OCI-LY3 (cell line): ENCODE measurements around the gene MAST2.
"Not testable (repeated sequence)": the region's sequence is repeated elsewhere in the genome, so short reads cannot be mapped to it uniquely, and the experiment has no call there.

Experiments used
- H2AFZ ChIP-seq: fragments of 200-600, 300-600 bp; shearing (Covaris generic); 2 replicates; pipeline ENCODE4 v1.6.0; 2014; ENCODE audit warnings: antibody characterized with exemption, low read depth, low read length
- H3K27ac ChIP-seq: fragments of 200-600, 300-600 bp; sonication (generic); 2 replicates; pipeline ENCODE4 v1.5.1; 2014; ENCODE audit warnings: mild to moderate bottlenecking, low read length, moderate library complexity, mixed read lengths
- H3K27me3 ChIP-seq: fragments of 200-600, 300-600 bp; sonication (generic); 2 replicates; pipeline ENCODE4 v1.6.1; 2014; ENCODE audit warnings: low read depth, low read length, mixed read lengths
- H3K36me3 ChIP-seq: fragments of 200-600, 300-600 bp; sonication (generic); replicated peaks from 2 replicates; pipeline ENCODE3; 2014; ENCODE audit warnings: low read depth, low read length, mixed read lengths
- H3K4me1 ChIP-seq: fragments of 300-600, 200-600 bp; sonication (generic); 2 replicates; pipeline ENCODE4 v1.6.1; 2014; ENCODE audit warnings: low read length, mixed read lengths
- H3K4me2 ChIP-seq: fragments of 200-600, 300-600 bp; sonication (generic); 2 replicates; pipeline ENCODE4 v1.6.1; 2014; ENCODE audit warnings: low read length, mixed read lengths
- H3K4me3 ChIP-seq: fragments of 300-600, 200-600 bp; sonication (generic); 2 replicates; pipeline ENCODE4 v1.5.1; 2014; ENCODE audit warnings: antibody characterized with exemption, mild to moderate bottlenecking, low read length, moderate library complexity
- H3K79me2 ChIP-seq: fragments of 300-600, 200-600 bp; shearing (Covaris generic); 2 replicates; pipeline ENCODE4 v1.6.1; 2014; ENCODE audit warnings: mild to moderate bottlenecking, low read length, mixed read lengths
- H3K9ac ChIP-seq: fragments of 300-600, 200-600 bp; shearing (Covaris generic); 2 replicates; pipeline ENCODE4 v1.6.0; 2014; ENCODE audit warnings: mild to moderate bottlenecking, low read length, moderate library complexity
- H3K9me3 ChIP-seq: fragments of 200-600, 300-600 bp; shearing (Covaris generic); 2 replicates; pipeline ENCODE4 v1.6.1; 2014; ENCODE audit warnings: low read length, mixed read lengths; ENCODE audit not compliant: insufficient read depth
- H4K20me1 ChIP-seq: fragments of 200-600, 300-600 bp; sonication (generic); 2 replicates; pipeline ENCODE4 v1.6.1; 2016; ENCODE audit warnings: low read length, mixed read lengths; ENCODE audit not compliant: insufficient read depth
- CTCF ChIP-seq: fragments of 200-600, 300-600 bp; sonication (generic); IDR thresholded peaks from 2 replicates; pipeline ENCODE4 v1.5.1; 2014; ENCODE audit warnings: antibody characterized with exemption, low read length, low read depth
- EZH2phosphoT487 ChIP-seq: fragments of 200-600 bp; shearing (Covaris generic); IDR thresholded peaks from 2 replicates; pipeline ENCODE4 v1.6.1; 2018; ENCODE audit warnings: antibody characterized with exemption, mixed run types, low read depth

MAST2 gene

DNA sequence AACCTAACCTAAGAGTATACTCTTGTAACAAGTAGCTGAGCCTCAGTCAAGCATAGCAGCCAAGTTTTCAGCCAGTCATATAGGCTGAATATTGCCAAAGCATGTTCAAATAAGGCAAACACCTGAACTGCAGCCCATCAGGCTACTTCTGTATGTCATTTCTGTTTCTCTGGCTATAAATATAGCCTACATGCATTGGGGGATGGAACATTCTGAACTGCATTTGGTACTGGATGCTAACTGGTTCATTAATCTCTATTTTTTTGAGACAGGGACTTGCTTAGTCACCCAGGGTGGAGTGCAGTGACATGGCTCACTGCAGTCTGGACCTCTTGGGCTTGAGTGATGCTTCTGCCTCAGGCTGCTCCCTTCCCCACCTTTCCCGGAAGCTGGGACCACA lies 37.3 kb downstream of the MAST2 start:
- Histone ChIP-seq H3K9ac (no peak overlapping the region), H3K4me2 (peak overlapping the region; percentile 55)

DNA sequence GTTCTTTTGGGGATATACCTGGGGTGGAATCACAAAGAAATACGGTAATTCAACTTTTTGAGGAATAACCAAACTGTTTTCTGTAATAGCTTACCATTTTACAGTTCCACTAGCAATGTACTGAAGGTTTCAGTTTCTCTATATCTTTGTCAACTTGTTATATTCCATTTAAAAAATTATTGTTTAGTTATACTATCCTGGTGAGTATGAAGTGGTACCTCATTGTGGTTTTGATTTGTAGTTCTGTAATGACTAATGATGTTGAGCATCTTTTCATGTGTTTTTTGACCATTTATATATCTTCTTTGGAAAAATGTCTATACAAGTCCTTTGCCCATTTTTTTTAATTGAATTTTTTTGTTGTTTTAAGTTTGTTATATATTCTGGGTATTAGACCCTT lies 39.4 kb downstream of the MAST2 start:
- H3K4me2 ChIP-seq: peak overlapping the region; percentile 24; the same call in 1 of the 2 replicates

More for the DNA sequence above, 37.3 kb downstream of the MAST2 start:
- Histone ChIP-seq H3K4me1 (peaks cover 46% of the 10 kb centered on the region), H3K36me3 (no peaks in the 10 kb centered on the region), H3K27ac (peak overlapping the region; percentile 27), H2AFZ (no peak overlapping the region), H4K20me1 (no peaks in the 10 kb centered on the region), H3K9me3 (no peaks in the 10 kb centered on the region), H3K79me2 (no peaks in the 10 kb centered on the region), H3K27me3 (no peaks in the 10 kb centered on the region), H3K4me3 (no peak overlapping the region; the same call in 1 of the 2 replicates)
- TF ChIP-seq CTCF (no peak), EZH2phosphoT487 (no peak)

DNA sequence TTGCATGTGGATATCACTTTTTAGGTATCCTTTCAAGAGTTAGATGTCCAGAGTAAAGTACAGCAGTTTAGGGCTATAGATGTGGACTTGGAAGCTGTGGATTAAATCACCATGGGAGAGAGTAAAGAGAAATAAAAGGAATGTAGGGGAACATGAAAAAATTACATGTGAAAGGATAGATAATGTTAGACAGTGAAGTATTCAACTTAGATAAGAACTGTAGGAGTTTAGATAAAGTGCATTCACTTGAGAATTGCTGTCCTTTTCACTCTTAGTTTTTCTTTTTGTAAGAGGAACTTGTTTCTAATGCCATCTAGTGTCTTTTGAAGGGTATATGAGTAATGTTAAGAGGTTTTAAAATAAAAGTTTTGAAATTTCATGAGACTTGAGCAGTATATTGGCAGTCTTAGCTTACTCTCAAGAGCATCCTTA lies 40.1 kb downstream of the MAST2 start:
- peaks cover 29% of the 10 kb centered on the region for H3K4me1 ChIP-seq
- H3K79me2 ChIP-seq: no peaks in the 10 kb centered on the region
- H3K27me3 ChIP-seq: no peaks in the 10 kb centered on the region
- no peak overlapping the region for H2AFZ ChIP-seq
- no peaks in the 10 kb centered on the region for H4K20me1 ChIP-seq
- no peak overlapping the region for H3K27ac ChIP-seq
- H3K4me3 ChIP-seq: no peak overlapping the region
- peak overlapping the region; percentile 6; the same call in 1 of the 2 replicates for H3K4me2 ChIP-seq
- TF ChIP-seq EZH2phosphoT487 (no peak), CTCF (peak; percentile 51)
- no peak overlapping the region for H3K9ac ChIP-seq
- no peaks in the 10 kb centered on the region for H3K36me3 ChIP-seq
- H3K9me3 ChIP-seq: no peaks in the 10 kb centered on the region

More for the DNA sequence above, 39.4 kb downstream of the MAST2 start:
- Histone ChIP-seq H3K9ac (no peak overlapping the region), H3K4me1 (peaks cover 29% of the 10 kb centered on the region), H3K9me3 (no peaks in the 10 kb centered on the region), H3K36me3 (no peaks in the 10 kb centered on the region), H3K27me3 (no peaks in the 10 kb centered on the region), H2AFZ (no peak overlapping the region), H3K27ac (no peak overlapping the region), H4K20me1 (no peaks in the 10 kb centered on the region), H3K79me2 (no peaks in the 10 kb centered on the region), H3K4me3 (no peak overlapping the region)
- TF ChIP-seq EZH2phosphoT487 (no peak), CTCF (no peak)

GRCh38 chr1:45844000-45844399 lies 40.6 kb downstream of the MAST2 start:
- not testable (repeated sequence) for H3K27ac ChIP-seq, H4K20me1 ChIP-seq, H2AFZ ChIP-seq, H3K27me3 ChIP-seq, H3K9ac ChIP-seq, H3K9me3 ChIP-seq, H3K4me2 ChIP-seq, H3K4me3 ChIP-seq, H3K79me2 ChIP-seq, H3K36me3 ChIP-seq
- peaks cover 29% of the 10 kb centered on the region for H3K4me1 ChIP-seq

DNA sequence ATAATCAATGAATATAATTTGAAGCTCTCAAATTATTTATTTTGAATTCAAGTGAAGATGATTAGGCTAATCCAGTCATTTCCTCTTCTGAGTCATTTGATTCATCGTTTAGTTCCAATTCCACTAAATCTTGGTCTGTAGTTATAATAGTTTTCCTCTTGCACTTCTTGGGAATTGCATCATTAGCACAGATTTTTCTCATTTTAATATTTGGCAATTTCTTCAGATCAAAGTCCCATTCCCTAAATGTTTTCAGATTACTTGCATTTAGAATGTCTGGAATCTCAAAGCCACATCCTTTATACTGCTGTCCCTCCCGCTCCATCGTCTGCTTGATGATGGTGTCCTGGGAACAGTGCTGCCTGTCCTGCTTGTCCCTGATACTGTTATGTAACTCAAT lies 43.5 kb downstream of the MAST2 start:
- Histone ChIP-seq H3K4me1 (peaks cover 14% of the 10 kb centered on the region), H3K4me2 (no peak overlapping the region), H3K79me2 (no peaks in the 10 kb centered on the region), H3K4me3 (no peak overlapping the region), H3K9ac (no peak overlapping the region), H3K27ac (no peak overlapping the region), H4K20me1 (no peaks in the 10 kb centered on the region), H3K27me3 (no peaks in the 10 kb centered on the region), H2AFZ (no peak overlapping the region), H3K36me3 (no peaks in the 10 kb centered on the region), H3K9me3 (no peaks in the 10 kb centered on the region)
- TF ChIP-seq EZH2phosphoT487 (no peak), CTCF (no peak)
